GM12873 (cell line): ENCODE data around the gene TM4SF1.

Experiments
- TF ChIP-seq, protein P1 (sequence below): IDR thresholded peaks from 2 replicates; pipeline ENCODE4 v1.5.1; 2012; ENCODE audit warnings: low read depth, mild to moderate bottlenecking, moderate library complexity, low read length, control low read depth; ENCODE audit not compliant: insufficient read depth; ENCODE audit errors: missing control alignments

The TM4SF1 gene

DNA sequence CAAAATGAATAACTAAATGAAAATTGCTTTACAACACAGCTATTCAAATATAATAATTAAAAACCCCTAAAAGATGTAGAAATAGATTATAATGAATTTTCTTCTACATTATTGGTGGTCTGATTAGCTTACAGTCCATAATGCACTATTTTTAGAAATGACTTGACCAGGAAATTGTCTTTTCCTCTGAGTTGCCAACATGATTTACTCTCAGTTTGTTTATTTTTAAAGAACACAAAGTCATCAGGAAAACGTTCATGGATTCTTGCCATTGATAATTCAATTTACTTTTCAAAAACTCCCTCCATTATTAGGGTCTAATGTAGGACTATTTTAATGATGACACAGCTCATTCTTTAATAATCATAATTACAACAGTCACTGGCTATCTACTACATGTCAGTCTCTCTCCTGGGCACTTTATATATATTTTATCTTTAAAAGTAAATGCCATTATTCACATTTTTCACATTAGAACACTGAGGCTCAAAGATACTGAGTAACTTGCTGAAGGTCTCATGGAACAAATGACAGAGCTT lies 45.2 kb downstream of the TM4SF1 start:
- TF ChIP-seq, protein P1, sequence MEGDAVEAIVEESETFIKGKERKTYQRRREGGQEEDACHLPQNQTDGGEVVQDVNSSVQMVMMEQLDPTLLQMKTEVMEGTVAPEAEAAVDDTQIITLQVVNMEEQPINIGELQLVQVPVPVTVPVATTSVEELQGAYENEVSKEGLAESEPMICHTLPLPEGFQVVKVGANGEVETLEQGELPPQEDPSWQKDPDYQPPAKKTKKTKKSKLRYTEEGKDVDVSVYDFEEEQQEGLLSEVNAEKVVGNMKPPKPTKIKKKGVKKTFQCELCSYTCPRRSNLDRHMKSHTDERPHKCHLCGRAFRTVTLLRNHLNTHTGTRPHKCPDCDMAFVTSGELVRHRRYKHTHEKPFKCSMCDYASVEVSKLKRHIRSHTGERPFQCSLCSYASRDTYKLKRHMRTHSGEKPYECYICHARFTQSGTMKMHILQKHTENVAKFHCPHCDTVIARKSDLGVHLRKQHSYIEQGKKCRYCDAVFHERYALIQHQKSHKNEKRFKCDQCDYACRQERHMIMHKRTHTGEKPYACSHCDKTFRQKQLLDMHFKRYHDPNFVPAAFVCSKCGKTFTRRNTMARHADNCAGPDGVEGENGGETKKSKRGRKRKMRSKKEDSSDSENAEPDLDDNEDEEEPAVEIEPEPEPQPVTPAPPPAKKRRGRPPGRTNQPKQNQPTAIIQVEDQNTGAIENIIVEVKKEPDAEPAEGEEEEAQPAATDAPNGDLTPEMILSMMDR, result no peak

DNA sequence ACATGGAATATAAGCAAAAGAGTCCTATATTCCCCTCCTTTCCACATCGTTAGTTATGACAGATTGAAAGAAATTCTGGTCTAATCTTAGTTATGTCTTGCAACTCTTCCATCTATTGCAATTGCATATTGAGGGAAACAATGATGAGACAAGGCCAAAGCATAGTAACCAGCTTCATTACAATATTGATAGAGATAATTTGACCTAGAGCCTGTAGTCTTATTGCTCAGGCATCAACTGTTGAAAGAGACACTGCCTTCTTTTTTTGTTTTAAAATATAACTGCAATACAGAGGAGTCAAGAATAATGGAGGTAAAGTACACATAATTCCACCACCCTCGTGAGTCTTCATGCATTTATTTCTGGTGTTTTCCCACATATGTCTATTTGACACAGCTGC lies 46.1 kb downstream of the TM4SF1 start:
- TF ChIP-seq, protein P1, result no peak

DNA sequence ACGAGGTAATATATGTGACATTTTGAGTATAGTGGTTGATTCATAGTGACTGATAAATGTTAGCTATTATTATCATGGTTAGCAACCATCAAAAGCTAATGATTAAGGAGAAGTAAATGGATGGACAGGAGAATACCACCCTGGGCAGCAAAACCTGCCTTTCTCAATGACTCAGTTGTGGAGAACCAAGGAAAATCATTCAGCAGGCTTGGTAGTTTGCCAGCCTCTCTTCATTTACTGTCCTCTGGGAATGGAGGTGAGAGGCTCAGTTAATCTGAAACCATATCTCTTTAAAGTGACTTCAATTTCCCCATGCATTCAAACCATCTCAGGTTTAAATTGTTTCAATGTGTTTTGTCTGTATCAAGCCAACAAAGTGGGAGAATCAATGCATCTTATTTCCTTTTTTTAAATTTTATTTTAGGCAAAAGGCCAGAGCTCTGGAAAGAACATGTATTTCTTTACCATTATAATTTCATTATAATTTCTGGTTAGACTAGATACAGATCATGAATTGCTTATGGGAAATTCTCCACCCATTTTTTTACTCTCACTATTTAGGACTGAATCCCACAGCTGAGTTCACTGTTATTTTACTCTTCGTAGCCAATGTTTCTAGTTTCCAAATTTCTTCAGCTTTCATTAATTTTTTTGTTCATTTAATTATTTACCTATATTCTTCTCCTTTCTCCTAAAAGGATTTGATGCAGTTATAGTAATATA lies 46.7 kb downstream of the TM4SF1 start:
- TF ChIP-seq, protein P1, result no peak

DNA sequence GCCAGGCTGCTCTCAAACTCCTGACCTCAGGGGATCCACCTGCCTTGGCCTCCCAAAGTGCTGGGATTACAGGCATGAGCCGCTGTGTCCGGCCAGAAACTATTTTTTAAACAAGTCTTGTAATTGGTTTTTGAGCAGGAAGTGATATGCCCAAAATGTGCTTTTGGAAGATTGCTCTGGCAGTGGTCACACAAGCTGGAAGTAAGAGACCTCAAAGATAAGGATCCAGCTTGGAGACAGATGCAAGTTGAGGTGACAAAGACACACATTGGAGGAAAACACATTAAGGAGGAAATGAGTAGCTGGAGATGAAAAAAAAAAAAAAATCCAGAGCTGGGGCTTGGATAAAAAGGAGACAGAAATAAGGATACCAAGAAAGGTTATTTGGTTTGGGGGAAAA lies 50.3 kb downstream of the TM4SF1 start:
- TF ChIP-seq, protein P1, result no peak

DNA sequence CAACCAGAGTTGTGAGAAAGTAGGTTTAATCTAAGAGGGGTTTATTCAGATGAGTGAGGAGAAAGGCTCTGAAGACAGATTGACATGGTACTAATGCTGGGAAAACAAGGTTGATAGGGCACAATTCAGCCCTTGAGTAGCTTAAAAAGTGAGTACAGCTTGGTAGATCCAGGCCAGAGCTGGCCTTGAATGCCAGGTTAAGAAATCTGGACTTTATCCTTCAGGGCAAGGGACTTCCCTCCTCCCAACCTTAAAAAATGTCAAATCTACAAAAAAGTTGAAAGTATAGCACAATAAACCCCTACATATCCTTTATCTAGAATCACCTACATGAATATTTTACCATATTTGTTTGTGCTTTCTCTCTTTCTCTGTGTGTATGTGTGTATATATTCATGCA lies 51.9 kb downstream of the TM4SF1 start:
- TF ChIP-seq, protein P1, result no peak

DNA sequence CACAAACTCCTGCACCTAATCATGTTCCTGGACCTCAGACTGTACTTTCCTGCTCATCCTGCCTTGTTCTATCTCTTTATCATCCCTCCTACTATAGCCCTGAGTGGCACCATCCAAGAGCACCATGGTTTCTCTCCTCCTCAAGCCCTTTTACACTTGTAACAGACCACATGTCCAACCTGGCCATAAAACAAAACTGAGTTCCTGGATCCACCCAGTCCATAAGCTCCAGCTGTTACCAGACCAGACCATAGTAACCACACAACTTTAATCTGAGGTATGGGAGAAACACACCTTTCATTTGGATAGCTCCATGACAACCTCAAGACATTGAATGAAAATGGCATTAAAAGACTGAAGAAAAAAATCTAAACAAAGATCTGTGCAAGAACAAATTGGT lies 53.1 kb downstream of the TM4SF1 start:
- TF ChIP-seq, protein P1, result no peak

DNA sequence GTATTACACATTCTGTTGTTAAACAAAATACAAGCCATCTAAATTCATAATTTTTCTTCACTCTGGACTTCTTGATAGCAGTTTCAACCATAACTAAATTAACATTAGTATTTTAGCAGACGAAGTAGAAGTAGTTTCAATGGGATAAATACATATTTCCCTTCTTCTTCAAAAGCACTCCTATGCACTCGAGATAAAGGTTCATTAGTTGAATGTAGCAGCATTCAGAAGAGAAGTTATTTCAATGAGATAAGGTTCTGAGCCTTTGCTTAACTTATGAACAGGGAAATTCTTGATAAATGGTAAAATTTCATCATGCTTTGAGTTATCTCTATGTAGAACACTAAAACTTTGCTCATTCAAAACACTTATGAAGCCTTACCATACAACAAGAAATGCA lies 55.8 kb downstream of the TM4SF1 start:
- TF ChIP-seq, protein P1, result no peak
